ENCODE data around the gene RFLNA.

DNA sequence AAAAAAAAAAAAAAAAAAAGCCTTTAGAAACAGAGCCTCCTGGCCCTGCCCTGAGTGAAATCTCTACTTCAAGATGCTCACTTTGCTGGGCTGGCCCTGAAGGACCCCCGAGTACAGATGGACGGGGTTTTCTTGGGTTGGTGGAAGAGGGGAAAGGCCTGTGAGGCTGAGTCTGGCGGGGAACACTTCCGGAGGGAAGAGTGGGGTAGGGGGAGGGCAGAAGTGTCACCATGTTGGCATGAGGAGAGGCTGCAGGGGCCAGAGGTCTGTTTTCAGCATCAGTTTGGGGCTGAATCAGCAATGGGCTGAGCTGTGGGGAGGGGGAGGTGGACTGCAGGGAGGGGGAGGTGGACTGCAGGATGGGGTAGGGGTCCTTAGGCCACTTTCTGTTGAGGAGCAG lies 15.3 kb downstream of the RFLNA start:
- TF ChIP-seq NFIC (IDR thresholded peaks at IDR 0.05) (no peak), YY1 (IDR thresholded peaks at IDR 0.05; ENCODE audit: low read depth) (no peak), FOXM1 (IDR thresholded peaks at IDR 0.05; ENCODE audit: borderline replicate concordance, low read depth) (no peak), EP300 (IDR thresholded peaks at IDR 0.05; ENCODE audit: borderline replicate concordance) (no peak), EGR1 (IDR thresholded peaks at IDR 0.05) (no peak), TAF1 (IDR thresholded peaks at IDR 0.05; ENCODE audit: low read depth) (no peak), CEBPB (IDR thresholded peaks at IDR 0.05) (no peak)

All from Ishikawa (cell line).